DOHH2 (cell line): ENCODE results near the gene PPP1R14B.
A peak's percentile ranks its signal among the peaks of the same experiment; 100 is the strongest.

ENCODE experiments used
- EZH2phosphoT487 ChIP-seq: fragments of 200-600 bp; sonication (generic); IDR thresholded peaks from 2 replicates; pipeline ENCODE4 v1.6.1; 2017; ENCODE audit warnings: borderline replicate concordance, mild to moderate bottlenecking, antibody characterized with exemption, low read length, moderate library complexity, mixed read lengths
- TF ChIP-seq, protein P1 (sequence below): fragments of 200-600 bp; sonication (generic); IDR thresholded peaks from one replicate; pipeline ENCODE4 v1.5.1; 2014; ENCODE audit warnings: antibody characterized with exemption, mild to moderate bottlenecking, low read depth, low read length; ENCODE audit not compliant: poor library complexity, severe bottlenecking

DNA sequence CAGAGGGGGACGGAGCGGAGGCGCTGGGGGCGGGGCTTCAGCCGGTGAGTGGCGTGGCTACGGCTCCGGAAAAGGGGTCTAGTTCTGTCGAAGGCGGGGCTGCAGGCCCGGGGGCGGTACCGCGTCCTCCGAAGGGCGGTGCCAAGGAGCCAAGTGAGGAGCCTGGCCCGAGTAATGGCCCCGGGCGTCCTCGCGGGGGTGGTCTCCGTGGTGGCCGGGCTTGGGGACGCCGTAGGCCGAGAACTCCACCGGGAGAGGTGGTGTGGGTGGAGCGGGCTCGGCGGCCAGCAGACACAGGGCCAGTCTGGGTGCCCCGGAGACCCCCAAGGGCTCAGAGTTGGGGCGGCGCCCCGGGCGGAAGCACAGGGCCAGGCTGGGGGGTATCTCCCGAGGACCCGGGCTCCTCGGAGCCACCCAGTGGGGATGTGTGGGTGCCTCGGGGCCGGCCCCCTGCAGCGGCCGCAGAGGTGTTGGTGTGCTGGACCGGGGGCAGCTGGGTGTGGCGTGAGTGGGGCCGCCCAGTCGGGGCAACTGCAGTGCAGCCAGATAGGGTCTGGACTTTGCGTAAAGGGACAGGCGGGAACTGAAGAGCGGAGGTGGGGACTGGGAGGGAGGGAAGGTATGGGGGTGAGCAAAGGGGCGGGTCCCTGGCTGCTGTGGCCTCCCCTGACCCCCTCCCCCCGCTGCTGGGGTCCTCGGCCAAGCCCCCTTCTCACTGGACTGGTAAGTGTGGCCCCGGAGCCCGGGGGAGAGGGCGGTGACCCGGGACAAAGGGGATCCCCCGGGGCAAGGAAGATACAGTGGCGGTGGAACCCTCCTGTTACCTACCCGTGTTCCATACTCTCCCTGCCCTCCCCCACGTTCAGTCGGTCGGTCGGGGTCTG is 5.0 kb downstream of the PPP1R14B start:
- TF ChIP-seq, protein P1, sequence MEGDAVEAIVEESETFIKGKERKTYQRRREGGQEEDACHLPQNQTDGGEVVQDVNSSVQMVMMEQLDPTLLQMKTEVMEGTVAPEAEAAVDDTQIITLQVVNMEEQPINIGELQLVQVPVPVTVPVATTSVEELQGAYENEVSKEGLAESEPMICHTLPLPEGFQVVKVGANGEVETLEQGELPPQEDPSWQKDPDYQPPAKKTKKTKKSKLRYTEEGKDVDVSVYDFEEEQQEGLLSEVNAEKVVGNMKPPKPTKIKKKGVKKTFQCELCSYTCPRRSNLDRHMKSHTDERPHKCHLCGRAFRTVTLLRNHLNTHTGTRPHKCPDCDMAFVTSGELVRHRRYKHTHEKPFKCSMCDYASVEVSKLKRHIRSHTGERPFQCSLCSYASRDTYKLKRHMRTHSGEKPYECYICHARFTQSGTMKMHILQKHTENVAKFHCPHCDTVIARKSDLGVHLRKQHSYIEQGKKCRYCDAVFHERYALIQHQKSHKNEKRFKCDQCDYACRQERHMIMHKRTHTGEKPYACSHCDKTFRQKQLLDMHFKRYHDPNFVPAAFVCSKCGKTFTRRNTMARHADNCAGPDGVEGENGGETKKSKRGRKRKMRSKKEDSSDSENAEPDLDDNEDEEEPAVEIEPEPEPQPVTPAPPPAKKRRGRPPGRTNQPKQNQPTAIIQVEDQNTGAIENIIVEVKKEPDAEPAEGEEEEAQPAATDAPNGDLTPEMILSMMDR: peak; percentile 14
- TF ChIP-seq EZH2phosphoT487: no peak
